ENCODE data around the gene ZNF771. TPM values are rescaled to one million over a fixed set of nuclear protein-coding genes. Genes with fewer than 3 reads are reported as not detected.

ZNF771 gene
- total and polyA plus RNA-seq, 2 experiments from 2014 or later: 10.8 to 12.0 TPM

DNA sequence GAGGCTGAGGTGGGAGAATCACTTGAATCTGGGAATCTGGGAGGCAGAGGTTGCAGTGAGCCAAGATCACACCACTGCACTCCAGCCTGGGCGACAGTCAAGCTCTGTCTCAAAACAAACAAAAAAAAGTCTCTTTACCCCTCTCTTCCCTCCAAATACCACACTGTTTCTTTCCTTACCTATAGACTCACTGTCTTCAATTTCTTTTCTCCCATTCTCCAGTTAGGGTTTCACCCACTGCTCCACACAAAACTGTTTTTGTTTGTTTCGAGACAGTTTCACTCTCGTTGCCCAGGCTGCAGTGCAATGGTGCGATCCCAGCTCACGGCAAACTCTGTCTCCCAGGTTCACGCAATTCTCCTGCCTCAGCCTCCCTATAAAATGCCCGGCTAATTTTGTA, 46.2 kb upstream of the ZNF771 start:
- Mint-ChIP-seq H3K36me3 (ENCODE audit: low read depth) (peaks cover 35% of the 10 kb centered on the region), H3K4me1 (peaks cover 23% of the 10 kb centered on the region), H3K9me3 (no peaks in the 10 kb centered on the region; the same call in 1 of the 3 replicates), H3K27me3 (ENCODE audit: insufficient read depth, low read depth, poor library complexity) (peaks cover 11% of the 10 kb centered on the region), H3K4me3 (no peak overlapping the region; the same call in 2 of the 3 replicates), H3K27ac (no peak overlapping the region)
- no peak for TF ChIP-seq EZH2phosphoT487 (IDR thresholded peaks at IDR 0.05; ENCODE audit: unreplicated experiment)
- TF ChIP-seq CTCF (conservative IDR thresholded peaks at IDR 0.05; ENCODE audit: low read depth in 2 of 2): no peak
- TF ChIP-seq REST (IDR thresholded peaks at IDR 0.05; ENCODE audit: unreplicated experiment): no peak
- TF ChIP-seq NANOG (IDR thresholded peaks at IDR 0.05; ENCODE audit: borderline replicate concordance): no peak
- no peak for TF ChIP-seq ETS1 (IDR thresholded peaks at IDR 0.05)
- no peak for TF ChIP-seq POLR2AphosphoS5 (IDR thresholded peaks at IDR 0.05; ENCODE audit: low read depth)
- H3K36me3 ChIP-seq (ENCODE audit: insufficient read depth): no peaks in the 10 kb centered on the region
- H3K27me3 ChIP-seq (ENCODE audit: insufficient read depth): no peaks in the 10 kb centered on the region
- no peak overlapping the region for H3K4me2 ChIP-seq
- no peaks in the 10 kb centered on the region for H3K9me2 ChIP-seq (ENCODE audit: insufficient read depth)
- peaks cover 8% of the 10 kb centered on the region; the same call in 1 of the 2 replicates for H4K20me1 ChIP-seq (replicated peaks; ENCODE audit: insufficient read depth)
- peaks cover 12% of the 10 kb centered on the region for H3K79me2 ChIP-seq (replicated peaks; ENCODE audit: insufficient read depth)
- H3K4me3 ChIP-seq: no peak overlapping the region
- H3K4me1 ChIP-seq (ENCODE audit: insufficient read depth): peaks cover under 1% of the 10 kb centered on the region; the same call in 1 of the 2 replicates
- no peak overlapping the region for H2AFZ ChIP-seq
- ATAC-seq (no peak), DNase-seq (ENCODE audit: low spot score) (no peak)
- no peaks in the 10 kb centered on the region for H3F3A ChIP-seq (replicated peaks; ENCODE audit: low read depth)
- H3K27ac ChIP-seq (ENCODE audit: low read depth): no peak overlapping the region

DNA sequence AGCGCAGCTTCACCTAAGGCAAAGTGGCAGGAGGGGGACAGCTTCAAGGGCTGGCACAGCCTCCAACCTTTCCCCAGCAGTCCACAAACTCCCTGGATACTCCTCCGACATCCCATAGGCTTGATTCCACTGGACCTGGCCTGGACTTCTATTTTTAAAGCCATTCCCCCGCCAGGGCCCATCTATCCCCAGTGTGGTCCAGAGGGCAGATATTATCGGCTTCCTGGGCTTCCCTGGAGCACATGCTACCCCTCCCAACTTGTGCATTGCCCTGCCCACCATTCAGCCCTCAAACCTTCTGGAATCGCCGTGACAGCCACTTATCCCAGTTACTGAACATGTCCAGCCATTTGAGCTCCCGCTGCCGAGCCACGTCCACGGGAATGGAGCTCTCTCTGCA, 42.2 kb upstream of the ZNF771 start:
- Histone ChIP-seq H3K9me2 (ENCODE audit: insufficient read depth) (no peaks in the 10 kb centered on the region), H3K27ac (ENCODE audit: low read depth) (no peak overlapping the region), H3K79me2 (replicated peaks; ENCODE audit: insufficient read depth) (peaks cover 40% of the 10 kb centered on the region), H4K20me1 (replicated peaks; ENCODE audit: insufficient read depth) (peaks cover 14% of the 10 kb centered on the region), H3K4me3 (no peak overlapping the region), H3K4me2 (no peak overlapping the region), H2AFZ (no peak overlapping the region), H3K27me3 (ENCODE audit: insufficient read depth) (no peaks in the 10 kb centered on the region), H3K36me3 (ENCODE audit: insufficient read depth) (no peaks in the 10 kb centered on the region), H3K4me1 (ENCODE audit: insufficient read depth) (peaks cover 11% of the 10 kb centered on the region), H3F3A (replicated peaks; ENCODE audit: low read depth) (no peaks in the 10 kb centered on the region)
- DNase-seq (ENCODE audit: low spot score) (no peak), ATAC-seq (no peak)
- peaks cover 24% of the 10 kb centered on the region for H3K36me3 Mint-ChIP-seq (ENCODE audit: low read depth)
- peaks cover 11% of the 10 kb centered on the region for H3K27me3 Mint-ChIP-seq (ENCODE audit: insufficient read depth, low read depth, poor library complexity)
- H3K27ac Mint-ChIP-seq: no peak overlapping the region
- H3K4me3 Mint-ChIP-seq: no peak overlapping the region
- H3K4me1 Mint-ChIP-seq: peaks cover 27% of the 10 kb centered on the region
- no peaks in the 10 kb centered on the region; the same call in 1 of the 3 replicates for H3K9me3 Mint-ChIP-seq
- TF ChIP-seq CTCF (conservative IDR thresholded peaks at IDR 0.05; ENCODE audit: low read depth in 2 of 2) (no peak), EZH2phosphoT487 (IDR thresholded peaks at IDR 0.05; ENCODE audit: unreplicated experiment) (no peak), CREB1 (CRISPR knock-in tag; IDR thresholded peaks at IDR 0.05; ENCODE audit: low read depth) (no peak), POLR2AphosphoS5 (IDR thresholded peaks at IDR 0.05; ENCODE audit: low read depth) (no peak), STAT1 (IDR thresholded peaks at IDR 0.05; ENCODE audit: unreplicated experiment) (no peak), JUNB (IDR thresholded peaks at IDR 0.05; ENCODE audit: unreplicated experiment) (no peak), ETS1 (IDR thresholded peaks at IDR 0.05) (no peak), ZNF331 (CRISPR knock-in tag; IDR thresholded peaks at IDR 0.05; ENCODE audit: low read depth) (no peak), NANOG (IDR thresholded peaks at IDR 0.05; ENCODE audit: borderline replicate concordance) (no peak), ZNF114 (CRISPR knock-in tag; IDR thresholded peaks at IDR 0.05) (no peak)
